Suprapubic skin (tissue), 3 donors: ENCODE results near the gene ARHGEF11.

Experiments
- CTCF ChIP-seq, 2 donors: fragments of 200-600 bp in 1 of 2; fragments of 450-650 bp in 1 of 2; sonication (generic) in 1 of 2; IDR thresholded peaks; one replicate each; pipeline ENCODE4 v1.5.1; 2016 to 2019; ENCODE audit warnings: antibody characterized with exemption in 2 of 2, mild to moderate bottlenecking in 1 of 2, moderate library complexity in 1 of 2
- EP300 ChIP-seq: sonication (generic); formaldehyde crosslinking; IDR thresholded peaks from one replicate; pipeline ENCODE4 v1.6.1; 2017; ENCODE audit warnings: antibody characterized with exemption
- POLR2A ChIP-seq, 2 donors: fragments of 450-650 bp; IDR thresholded peaks; one replicate each; pipeline ENCODE4 v1.6.1; 2017; ENCODE audit warnings: antibody characterized with exemption in 2 of 2, mild to moderate bottlenecking in 2 of 2, moderate library complexity in 2 of 2

GRCh38 chr1:156886583-156887281 lies 158.8 kb downstream of the ARHGEF11 start:
- TF ChIP-seq CTCF (IDR thresholded peaks at IDR 0.05) (no peak), POLR2A (IDR thresholded peaks at IDR 0.05) (no peak), EP300 (no peak)
